Body of pancreas (tissue), 4 donors: ENCODE results near the gene PCBP2.

Experiments used
- CTCF ChIP-seq, 7 experiments: fragments of 450-650 bp in 4 of 7; fragments of 200-600 bp in 3 of 7; sonication (generic) in 3 of 7; IDR thresholded peaks; one replicate each; pipeline ENCODE4 v1.5.1; 2016 to 2019; ENCODE audit warnings: antibody characterized with exemption in 7 of 7
- POLR2A ChIP-seq, 3 donors: fragments of 450-650 bp; IDR thresholded peaks; one replicate each; pipeline ENCODE4 v1.6.1; 2016; ENCODE audit warnings: antibody characterized with exemption in 3 of 3, mild to moderate bottlenecking in 2 of 3

GRCh38 chr12:53463802-53464560 lies 12.1 kb downstream of the PCBP2 start:
- no peak for TF ChIP-seq CTCF (IDR thresholded peaks at IDR 0.05)
- TF ChIP-seq POLR2A (IDR thresholded peaks at IDR 0.05) = no peak
